Psoas muscle (tissue), 8 donors: ENCODE results near the gene HECW1. TPM values are rescaled to one million over a fixed set of nuclear protein-coding genes. Genes with fewer than 3 reads are reported as not detected.
A peak's percentile ranks its signal among the peaks of the same experiment; 100 is the strongest.

Source experiments
- ATAC-seq, 4 donors: fragments of 200-7000 bp; cut with Tn5 transposase; one replicate each; pipeline ENCODE4 v1.9.1; 2020; ENCODE audit warnings: moderate library complexity in 3 of 4, mild to moderate bottlenecking in 2 of 4
- DNase-seq, 2 donors: peaks; one replicate each; pipeline ENCODE4 v3.0.0-alpha.2; 2020
- H3K27ac ChIP-seq: fragments of 200-600 bp; one replicate; pipeline ENCODE4 v1.8.0; 2022
- H3K27me3 ChIP-seq, 3 donors: fragments of 200-600 bp in 1 of 3; one replicate each; pipeline versions ENCODE4 v1.6.1 to v1.8.0; 2013 to 2022; ENCODE audit warnings: low read length in 2 of 3, mild to moderate bottlenecking in 2 of 3, moderate library complexity in 1 of 3; ENCODE audit not compliant: insufficient read depth in 3 of 3
- H3K36me3 ChIP-seq, 2 donors: fragments of 200-600 bp in 1 of 2; one replicate each; pipeline versions ENCODE4 v1.6.1 to v1.8.0; 2013 to 2022; ENCODE audit warnings: low read depth in 1 of 2, mild to moderate bottlenecking in 1 of 2, moderate library complexity in 1 of 2; ENCODE audit not compliant: insufficient read depth in 1 of 2
- H3K4me1 ChIP-seq: fragments of 200-600 bp; one replicate; pipeline ENCODE4 v1.8.0; 2022
- H3K4me3 ChIP-seq: fragments of 200-600 bp; one replicate; pipeline ENCODE4 v1.8.0; 2022; ENCODE audit warnings: mild to moderate bottlenecking
- H3K9me3 ChIP-seq: fragments of 200-600 bp; one replicate; pipeline ENCODE4 v1.8.0; 2022
- WGBS, 3 donors: extraction: QIAGEN DNeasy Blood & Tissue Kit; methylation state at CpG; one replicate each; pipeline versions ENCODE4 v1.1.6 to v1.1.7; 2013; 5-methylcytosine and 5-hydroxymethylcytosine counted together
- intact Hi-C, 2 donors: fragments of 100-400 bp; cut with DNase I; formaldehyde crosslinking; loops; one replicate each; pipeline versions ENCODE4 v1.11.0 to v1.14.2; 2022
- polyA plus RNA-seq, 3 donors: library from polyadenylated mRNA; stranded (reverse); fragments of 200-250 nt; gene quantifications; one replicate each; pipeline ENCODE4 v1.2.3, GENCODE V29; 2013
- total RNA-seq, 4 donors: library from RNA; stranded (reverse); fragmentation: NEBNext Ultra II Directional in 2 of 4; extraction: Animal tissue kit (Norgen Biotek cat#: 25700) in 2 of 4; gene quantifications; one replicate each; pipeline versions ENCODE4 v1.2.1 to v1.2.4, GENCODE V29; 2021 to 2023
- TF ChIP-seq, protein P1 (sequence below): fragments of 200-600 bp; IDR thresholded peaks from one replicate; pipeline ENCODE4 v1.8.0; 2022; ENCODE audit warnings: antibody characterized with exemption
- donor health status: healthy with polysubstance abuse.
- donor health status: DM: no; HTN: no; CAD: no; lungs with moderate emphysema.
- donor health status: Bipolar disorder and iron deficiency.
- donor health status: healthy.
- donor health status: DM: yes; HTN: yes; CAD: no.
- donor health status: DM: no; HTN: no; CAD: no.
- donor health status: DM: no; HTN: no; CAD: no.
- donor health status: DM: yes; HTN: yes; CAD: no.

The HECW1 gene
- total and polyA plus RNA-seq, 7 donors: 0.07 to 2.8 (median 1.0) TPM

- H3K4me1 ChIP-seq: no peaks in the 10 kb centered on the region
- no peaks in the 10 kb centered on the region for H3K36me3 ChIP-seq
- H3K4me3 ChIP-seq: no peak overlapping the region
- no peaks in the 10 kb centered on the region for H3K27me3 ChIP-seq
- intact Hi-C loops: loop anchor here in 1 of 2 donors (10.0 kb wide), 1 partner anchor 506 kb away; no protein-coding TSS in a partner anchor
- H3K9me3 ChIP-seq: no peaks in the 10 kb centered on the region
- 85 to 94% (median 92%) methylated on average over 3 of the region's 3 CpGs for whole genome bisulfite sequencing, 3 donors
- no peak overlapping the region for H3K27ac ChIP-seq
- TF ChIP-seq, protein P1, sequence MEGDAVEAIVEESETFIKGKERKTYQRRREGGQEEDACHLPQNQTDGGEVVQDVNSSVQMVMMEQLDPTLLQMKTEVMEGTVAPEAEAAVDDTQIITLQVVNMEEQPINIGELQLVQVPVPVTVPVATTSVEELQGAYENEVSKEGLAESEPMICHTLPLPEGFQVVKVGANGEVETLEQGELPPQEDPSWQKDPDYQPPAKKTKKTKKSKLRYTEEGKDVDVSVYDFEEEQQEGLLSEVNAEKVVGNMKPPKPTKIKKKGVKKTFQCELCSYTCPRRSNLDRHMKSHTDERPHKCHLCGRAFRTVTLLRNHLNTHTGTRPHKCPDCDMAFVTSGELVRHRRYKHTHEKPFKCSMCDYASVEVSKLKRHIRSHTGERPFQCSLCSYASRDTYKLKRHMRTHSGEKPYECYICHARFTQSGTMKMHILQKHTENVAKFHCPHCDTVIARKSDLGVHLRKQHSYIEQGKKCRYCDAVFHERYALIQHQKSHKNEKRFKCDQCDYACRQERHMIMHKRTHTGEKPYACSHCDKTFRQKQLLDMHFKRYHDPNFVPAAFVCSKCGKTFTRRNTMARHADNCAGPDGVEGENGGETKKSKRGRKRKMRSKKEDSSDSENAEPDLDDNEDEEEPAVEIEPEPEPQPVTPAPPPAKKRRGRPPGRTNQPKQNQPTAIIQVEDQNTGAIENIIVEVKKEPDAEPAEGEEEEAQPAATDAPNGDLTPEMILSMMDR: no peak
- no peak for DNase-seq
- no peak for ATAC-seq
Observed at GRCh38 chr7:43450894-43451293, 338.4 kb downstream of the HECW1 start.

DNA sequence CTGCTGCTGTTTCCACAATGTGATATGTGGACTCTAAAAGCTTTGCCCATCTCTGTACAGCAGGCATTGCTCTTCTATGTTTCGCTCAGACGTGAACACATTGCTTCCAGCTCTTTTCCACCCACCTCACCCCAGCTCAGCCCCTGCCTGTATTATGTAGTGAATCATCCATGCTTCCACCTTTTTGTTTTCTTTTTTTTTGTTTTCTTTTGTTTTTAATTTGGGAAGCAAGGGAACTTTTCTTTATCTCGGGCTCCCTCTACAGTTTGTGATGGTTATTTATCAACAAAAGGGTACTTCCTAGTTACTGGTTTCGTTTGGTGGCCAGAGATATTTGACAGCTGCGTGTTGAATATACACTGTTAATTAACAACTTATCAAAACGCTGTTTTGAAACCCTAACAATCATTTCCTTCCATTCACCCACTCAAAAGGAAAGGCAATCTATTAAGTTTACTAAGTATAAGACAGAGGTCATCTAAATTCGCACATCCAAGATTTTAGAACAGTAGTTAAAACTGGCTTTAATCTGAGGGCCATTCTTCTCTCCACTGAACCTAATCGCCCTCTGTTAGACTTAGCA lies 342.6 kb downstream of the HECW1 start:
- H3K4me3 ChIP-seq: no peak overlapping the region
- WGBS, 3 donors: 28 to 29% (median 28%) methylated on average over 8 of the region's 8 CpGs
- ATAC-seq (no peak), DNase-seq (no peak)
- intact Hi-C loops: loop anchor here in 1 of 2 donors (10.0 kb wide), 1 partner anchor 510 kb away; no protein-coding TSS in a partner anchor
- H3K4me1 ChIP-seq: no peaks in the 10 kb centered on the region
- H3K27ac ChIP-seq: no peak overlapping the region
- H3K27me3 ChIP-seq: no peaks in the 10 kb centered on the region
- TF ChIP-seq, protein P1: peak; percentile 27
- H3K9me3 ChIP-seq: no peaks in the 10 kb centered on the region
- H3K36me3 ChIP-seq: no peaks in the 10 kb centered on the region

- intact Hi-C loops: loop anchor here in 1 of 2 donors (10.0 kb wide), 1 partner anchor 511 kb away; no protein-coding TSS in a partner anchor
- WGBS, 3 donors: 51 to 59% (median 51%) methylated on average over 14 of the region's 14 CpGs
Observed at GRCh38 chr7:43456200-43456599, 343.8 kb downstream of the HECW1 start.

DNA sequence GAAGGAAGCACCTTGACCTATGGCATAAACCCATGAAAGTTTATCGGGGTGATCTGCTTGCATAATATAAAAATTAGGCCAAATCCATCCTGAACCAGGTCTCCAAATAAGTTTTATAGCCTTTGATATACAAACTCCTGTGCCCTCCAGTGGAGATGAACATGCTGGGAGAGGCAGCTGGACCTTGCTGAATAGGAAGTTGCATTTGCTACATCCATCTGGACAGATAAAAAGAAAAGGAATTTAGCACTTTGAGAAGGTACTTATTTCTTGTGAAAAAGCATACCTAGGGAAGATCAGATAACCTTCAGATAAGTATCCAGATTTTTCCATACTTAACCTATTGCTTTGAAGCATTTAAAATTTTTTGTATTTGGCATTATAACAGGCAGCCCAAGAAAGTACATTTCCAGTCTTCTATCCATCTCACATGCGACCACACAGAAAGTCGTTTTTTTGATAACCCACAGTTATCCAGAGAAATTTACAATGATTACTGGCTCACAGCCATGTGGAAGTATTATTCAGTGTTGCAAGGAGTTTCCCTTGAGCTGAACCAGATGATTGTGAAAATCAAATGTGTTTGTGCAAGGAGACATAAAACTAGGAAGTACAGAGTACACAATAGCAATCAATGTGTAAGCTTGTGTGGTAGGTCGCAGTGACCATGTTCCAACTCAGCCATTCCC lies 346.0 kb downstream of the HECW1 start:
- no peaks in the 10 kb centered on the region for H3K27me3 ChIP-seq
- DNase-seq: no peak
- peaks cover 23% of the 10 kb centered on the region for H3K4me1 ChIP-seq
- H3K27ac ChIP-seq: no peak overlapping the region
- 73 to 75% (median 74%) methylated on average over 4 of the region's 4 CpGs for WGBS, 3 donors
- intact Hi-C loops: loop anchor here in 1 of 2 donors (10.0 kb wide), 1 partner anchor 514 kb away; no protein-coding TSS in a partner anchor
- H3K36me3 ChIP-seq: no peaks in the 10 kb centered on the region
- TF ChIP-seq, protein P1: no peak
- H3K9me3 ChIP-seq: no peaks in the 10 kb centered on the region
- H3K4me3 ChIP-seq: no peak overlapping the region
- no peak for ATAC-seq

More at GRCh38 chr7:43456200-43456599, 343.8 kb downstream of the HECW1 start:
- Histone ChIP-seq H3K4me3 (no peak overlapping the region), H3K27me3 (no peaks in the 10 kb centered on the region), H3K27ac (no peak overlapping the region), H3K9me3 (no peaks in the 10 kb centered on the region), H3K4me1 (peaks cover 7% of the 10 kb centered on the region), H3K36me3 (no peaks in the 10 kb centered on the region)
- DNase-seq: no peak
- ATAC-seq: no peak
- TF ChIP-seq, protein P1: no peak
